B cell (primary cell): Measurements from ENCODE around the gene MAP2K5. TPM values are rescaled to one million over a fixed set of nuclear protein-coding genes. Genes with fewer than 3 reads are reported as not detected.

Experiments
- ATAC-seq: fragments of 200-7000 bp; cut with Tn5 transposase; one replicate; pipeline ENCODE4 v1.10.0; 2021; ENCODE audit warnings: low read depth, mild to moderate bottlenecking, moderate number of reproducible peaks, moderate library complexity
- CTCF ChIA-PET: fragments of 350-600 bp; sonication (Branson Sonifier 250); formaldehyde crosslinking; loops from one replicate; lab custom pipeline; 2021; ENCODE audit warnings: antibody characterized with exemption, inconsistent platforms; lab: Charles Lee
- POLR2A ChIA-PET: fragments of 350-600 bp; sonication (Branson Sonifier 250); formaldehyde crosslinking; loops from one replicate; lab custom pipeline; 2021; ENCODE audit warnings: antibody characterized with exemption; lab: Charles Lee
- DNase-seq: peaks from one replicate; pipeline ENCODE4 v3.0.0; 2013
- H2AFZ ChIP-seq: 2 replicates; pipeline ENCODE4 v1.6.1; 2012; ENCODE audit warnings: mild to moderate bottlenecking, low read depth, low read length; ENCODE audit not compliant: insufficient read depth, poor library complexity, severe bottlenecking
- H3K27ac ChIP-seq, 2 donors: 1 replicate in 1 of 2; 2 replicates in 1 of 2; pipeline ENCODE4 v1.5.1; 2012 to 2013; ENCODE audit warnings: low read length in 2 of 2, mild to moderate bottlenecking in 2 of 2, moderate library complexity in 1 of 2
- H3K27me3 ChIP-seq, 4 experiments: fragments of 200-600 bp in 1 of 4; sonication (generic) in 1 of 4; replicated peaks in 1 of 4; 1 replicate in 2 of 4; 2 replicates in 2 of 4; pipeline versions ENCODE4 v1.6.1 to v1.7.0; 2013 to 2016; ENCODE audit warnings: low read length in 3 of 4, mild to moderate bottlenecking in 2 of 4, mixed read lengths in 1 of 4, moderate library complexity in 1 of 4; ENCODE audit not compliant: insufficient read depth in 4 of 4, control insufficient read depth in 3 of 4; ENCODE audit errors: control extremely low read depth in 1 of 4
- H3K36me3 ChIP-seq, 2 experiments: replicated peaks in 1 of 2; 1 replicate in 1 of 2; 2 replicates in 1 of 2; pipeline versions ENCODE4 v1.6.1 to v1.7.1; 2013; ENCODE audit warnings: low read length in 1 of 2; ENCODE audit not compliant: insufficient read depth in 2 of 2, control insufficient read depth in 1 of 2; ENCODE audit errors: control extremely low read depth in 1 of 2, extremely low read depth in 1 of 2
- H3K4me1 ChIP-seq, 2 donors: fragments of 200-600 bp in 1 of 2; sonication (generic) in 1 of 2; 1 replicate in 1 of 2; 2 replicates in 1 of 2; pipeline versions ENCODE4 v1.5.1 to v1.6.1; 2013 to 2017; ENCODE audit warnings: low read length in 2 of 2; ENCODE audit not compliant: control insufficient read depth in 2 of 2, insufficient read depth in 2 of 2
- H3K4me2 ChIP-seq: replicated peaks from 2 replicates; pipeline ENCODE3; 2012; ENCODE audit warnings: mild to moderate bottlenecking, low read depth, low read length; ENCODE audit not compliant: poor library complexity, severe bottlenecking
- H3K4me3 ChIP-seq, 5 experiments: fragments of 200-600 bp in 1 of 5; sonication (generic) in 1 of 5; 1 replicate in 3 of 5; 2 replicates in 2 of 5; pipeline versions ENCODE4 v1.5.1 to v1.7.0; 2011 to 2016; ENCODE audit warnings: low read length in 4 of 5, mild to moderate bottlenecking in 4 of 5, low read depth in 2 of 5, control low read depth in 1 of 5, moderate library complexity in 1 of 5; ENCODE audit not compliant: insufficient read depth in 1 of 5; ENCODE audit errors: control extremely low read depth in 1 of 5, extremely low read depth in 1 of 5
- H3K79me2 ChIP-seq: fragments of 200-600 bp; sonication (generic); one replicate; pipeline ENCODE4 v1.6.0; 2016; ENCODE audit warnings: low read length; ENCODE audit not compliant: control insufficient read depth, insufficient read depth
- H3K9ac ChIP-seq: fragments of 200-600 bp; sonication (generic); 2 replicates; pipeline ENCODE4 v1.6.1; 2017; ENCODE audit warnings: mild to moderate bottlenecking, low read length, moderate library complexity
- H3K9me3 ChIP-seq, 3 donors: one replicate each; pipeline versions ENCODE4 v1.6.1 to v1.7.1; 2013; ENCODE audit warnings: low read length in 2 of 3; ENCODE audit not compliant: control insufficient read depth in 2 of 3, insufficient read depth in 1 of 3; ENCODE audit errors: control extremely low read depth in 1 of 3
- H4K20me1 ChIP-seq: 2 replicates; pipeline ENCODE4 v1.6.0; 2012; ENCODE audit warnings: mild to moderate bottlenecking, low read length; ENCODE audit not compliant: insufficient read depth, control insufficient read depth, poor library complexity, severe bottlenecking
- H3K27ac Mint-ChIP-seq: one replicate; pipeline ENCODE4 v1.8.0; 2021; ENCODE audit warnings: mixed read lengths
- H3K27me3 Mint-ChIP-seq: one replicate; pipeline ENCODE4 v1.8.0; 2021; ENCODE audit warnings: mixed read lengths
- H3K4me1 Mint-ChIP-seq: one replicate; pipeline ENCODE4 v1.8.0; 2021; ENCODE audit warnings: mixed read lengths
- H3K4me3 Mint-ChIP-seq: one replicate; pipeline ENCODE4 v1.8.0; 2021; ENCODE audit warnings: mixed read lengths
- H3K9me3 Mint-ChIP-seq: one replicate; pipeline ENCODE4 v1.8.0; 2022; ENCODE audit warnings: mixed read lengths; ENCODE audit not compliant: insufficient read depth
- CTCF ChIP-seq: fragments of 200-600 bp; IDR thresholded peaks from one replicate; pipeline ENCODE4 v1.8.0; 2022; ENCODE audit warnings: antibody characterized with exemption, mild to moderate bottlenecking
- EZH2 ChIP-seq: IDR thresholded peaks from 2 replicates; pipeline ENCODE4 v1.6.1; 2012; ENCODE audit warnings: borderline replicate concordance, low read depth, mild to moderate bottlenecking, moderate library complexity, low read length; ENCODE audit not compliant: insufficient read depth, poor library complexity, severe bottlenecking
- WGBS: methylation state at CpG from one replicate; pipeline ENCODE4 v1.1.5; 2013; ENCODE audit warnings: missing lambda C conversion rate; ENCODE audit not compliant: insufficient coverage; 5-methylcytosine and 5-hydroxymethylcytosine counted together
- intact Hi-C: fragments of 100-400 bp; cut with micrococcal nuclease; formaldehyde crosslinking; loops from one replicate; pipeline ENCODE4 v1.10.0; 2022
- polyA plus RNA-seq: library from polyadenylated mRNA; depleted of rRNA; stranded (reverse); fragments of >200 nt; gene quantifications from 2 replicates; pipeline ENCODE4 v1.2.3, GENCODE V29; 2012
- total RNA-seq, 2 donors: library from RNA; stranded (reverse); fragments of 120-200 nt in 1 of 2; gene quantifications; 1 replicate in 1 of 2; 2 replicates in 1 of 2; pipeline versions ENCODE4 v1.2.3 to v1.2.4, GENCODE V29; 2013 to 2022

MAP2K5 gene
- total and polyA plus RNA-seq, 2 donors (not counting 1 experiment from before 2014, with no cell fraction given): 11.1 to 40.0 TPM

DNA sequence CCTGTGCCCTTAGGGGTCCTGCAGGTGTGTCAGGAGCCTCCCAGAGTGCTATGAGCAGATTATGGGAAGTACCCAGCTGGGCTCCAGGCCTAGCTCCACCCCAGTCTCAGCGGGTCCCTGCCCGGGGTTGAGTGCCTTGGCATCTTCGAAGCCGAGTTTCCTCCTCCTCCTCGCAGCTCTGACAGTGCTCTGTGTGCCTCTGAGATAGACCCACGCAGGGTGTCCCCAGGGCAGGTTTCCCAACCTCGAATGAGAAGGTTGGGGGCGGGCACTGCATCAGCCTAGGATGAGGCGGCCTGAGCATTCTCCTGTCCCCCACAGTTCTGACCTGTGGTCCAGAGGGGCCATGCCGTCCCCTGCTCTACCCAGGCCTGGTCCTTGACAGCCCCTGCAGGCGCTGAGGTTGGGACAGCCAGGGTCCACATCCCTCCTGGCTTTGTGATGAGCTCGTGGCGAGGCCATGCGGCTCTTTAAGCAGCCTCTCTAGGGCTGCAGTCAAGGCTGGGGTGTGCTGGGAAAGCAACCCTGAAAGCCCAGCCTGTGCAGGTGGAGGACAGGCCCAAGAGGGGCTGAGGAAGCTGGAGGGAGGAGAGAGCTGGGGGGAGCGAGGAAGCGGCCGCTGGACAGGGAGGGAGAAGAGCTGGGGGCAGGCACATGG, 262.6 kb downstream of the MAP2K5 start:
- WGBS: 85% methylated on average over 17 of the region's 17 CpGs
- H3K4me3 Mint-ChIP-seq: no peak overlapping the region

More for the DNA sequence above, 262.6 kb downstream of the MAP2K5 start:
- H3K27me3 ChIP-seq: no peaks in the 10 kb centered on the region
- TF ChIP-seq CTCF: no peak
- no peak for TF ChIP-seq EZH2
- H3K9me3 Mint-ChIP-seq: no peaks in the 10 kb centered on the region
- ATAC-seq: no peak
- DNase-seq: no peak
- peaks cover 7% of the 10 kb centered on the region for H3K4me1 Mint-ChIP-seq
- H3K4me2 ChIP-seq: no peak overlapping the region
- CTCF ChIA-PET: no interaction called here
- no peaks in the 10 kb centered on the region for H3K79me2 ChIP-seq
- no peaks in the 10 kb centered on the region for H4K20me1 ChIP-seq
- H3K36me3 ChIP-seq: peaks cover 0 to 5% of the 10 kb centered on the region in 2 experiments
- H3K27ac ChIP-seq: no peak overlapping the region
- no peaks in the 10 kb centered on the region for H3K9me3 ChIP-seq
- intact Hi-C loops: no loop called here
- no peak overlapping the region for H2AFZ ChIP-seq
- POLR2A ChIA-PET: interaction anchor here (0.8 kb wide), 1 partner anchor 9 kb away, joined by 3 read pairs; no protein-coding TSS in a partner anchor
- H3K27me3 Mint-ChIP-seq: no peaks in the 10 kb centered on the region
- H3K4me3 ChIP-seq: no peak overlapping the region
- no peak overlapping the region for H3K9ac ChIP-seq
- peaks cover 11 to 13% of the 10 kb centered on the region in 2 donors for H3K4me1 ChIP-seq
- H3K27ac Mint-ChIP-seq: no peak overlapping the region
